Fibroblast of pulmonary artery (primary cell): Measurements from ENCODE around the gene FZD10.

ENCODE experiments used
- DNase-seq: peaks from one replicate; pipeline ENCODE4 v3.0.0-alpha.2; 2010; ENCODE audit warnings: low read depth
- H3K4me3 ChIP-seq: replicated peaks from 2 replicates; pipeline ENCODE4 v1.5.1; 2011; ENCODE audit warnings: low read depth, mild to moderate bottlenecking, control low read depth, low read length, moderate library complexity
- CTCF ChIP-seq: IDR thresholded peaks from 2 replicates; pipeline ENCODE4 v1.5.1; 2011; ENCODE audit warnings: mild to moderate bottlenecking, control low read depth, low read length, inconsistent platforms; ENCODE audit errors: missing control alignments

Gene FZD10

GRCh38 chr12:130131801-130132200 is 30.5 kb upstream of the FZD10 start:
- no peak for TF ChIP-seq CTCF
- H3K4me3 ChIP-seq: no peak overlapping the region
- DNase-seq: no peak

- DNase-seq: no peak
- no peak overlapping the region for H3K4me3 ChIP-seq
- no peak for TF ChIP-seq CTCF
Observed at GRCh38 chr12:130132831-130133511, 29.3 kb upstream of the FZD10 start.

- no peak overlapping the region for H3K4me3 ChIP-seq
- no peak for TF ChIP-seq CTCF
- DNase-seq: no peak
Observed at GRCh38 chr12:130133851-130134562, 28.3 kb upstream of the FZD10 start.

GRCh38 chr12:130134563-130134915 is 27.7 kb upstream of the FZD10 start:
- no peak for TF ChIP-seq CTCF
- no peak overlapping the region for H3K4me3 ChIP-seq
- DNase-seq: no peak

GRCh38 chr12:130136509-130137039 is 25.7 kb upstream of the FZD10 start:
- no peak for DNase-seq
- no peak overlapping the region for H3K4me3 ChIP-seq
- TF ChIP-seq CTCF: no peak

- H3K4me3 ChIP-seq: no peak overlapping the region
- no peak for DNase-seq
- no peak for TF ChIP-seq CTCF
Observed at GRCh38 chr12:130137040-130138018, 24.9 kb upstream of the FZD10 start.
